H1 (cell line): Measurements from ENCODE around the gene SYNE4. TPM values are rescaled to one million over a fixed set of nuclear protein-coding genes. Genes with fewer than 3 reads are reported as not detected.

ENCODE experiments used
- CHD2 ChIP-seq: IDR thresholded peaks from 2 replicates; pipeline ENCODE4 v1.6.1; 2012; ENCODE audit warnings: low read length, improper control_type of control experiment
- CTBP2 ChIP-seq: IDR thresholded peaks from 2 replicates; pipeline ENCODE4 v1.7.0; 2011; ENCODE audit warnings: borderline replicate concordance, mild to moderate bottlenecking, moderate library complexity, mixed read lengths, low read length; ENCODE audit not compliant: insufficient read depth, insufficient read length
- EGR1 ChIP-seq: IDR thresholded peaks from 2 replicates; pipeline ENCODE4 v1.6.1; 2011; ENCODE audit warnings: low read depth, low read length, borderline replicate concordance
- HDAC2 ChIP-seq, 2 experiments: fragments of 300-600 bp in 1 of 2; sonication (generic) in 1 of 2; IDR thresholded peaks; 2 replicates each; pipeline ENCODE4 v1.6.1; 2011 to 2012; ENCODE audit warnings: low read depth in 2 of 2, low read length in 2 of 2, mild to moderate bottlenecking in 2 of 2, moderate library complexity in 2 of 2, borderline replicate concordance in 1 of 2, inconsistent platforms in 1 of 2
- KDM4A ChIP-seq: IDR thresholded peaks from one replicate; pipeline ENCODE4 v1.7.1; 2012; ENCODE audit warnings: low read depth, mild to moderate bottlenecking, moderate library complexity, low read length, inconsistent platforms; ENCODE audit not compliant: severe bottlenecking
- POU5F1 ChIP-seq: IDR thresholded peaks from 2 replicates; pipeline ENCODE4 v1.6.1; 2011; ENCODE audit warnings: low read depth, mild to moderate bottlenecking, low read length, moderate library complexity
- SP2 ChIP-seq: IDR thresholded peaks from 2 replicates; pipeline ENCODE4 v1.6.1; 2012; ENCODE audit warnings: mild to moderate bottlenecking, low read length, inconsistent platforms
- TEAD4 ChIP-seq: IDR thresholded peaks from 2 replicates; pipeline ENCODE4 v1.6.1; 2012; ENCODE audit warnings: low read depth, low read length, inconsistent platforms, mixed read lengths
- polyA plus RNA-seq, 7 experiments: library from polyadenylated mRNA; depleted of rRNA in 3 of 7; stranded (reverse) in 5 of 7; unstranded in 2 of 7; fragments of >200 nt in 5 of 7; fragments of 200-250 nt in 2 of 7; gene quantifications; 1 replicate in 5 of 7; 2 replicates in 1 of 7; 4 replicates in 1 of 7; pipeline versions ENCODE4 v1.2.1 to v1.2.3, GENCODE V29; 2011 to 2013; ENCODE audit warnings: missing spikeins in 2 of 7, mixed read lengths in 2 of 7
- total RNA-seq: library from RNA; stranded (reverse); fragmentation: NEBNext Ultra II Directional; extraction: Animal tissue kit (Norgen Biotek cat#: 25700); gene quantifications from 2 replicates; pipeline ENCODE4 v1.2.1, GENCODE V29; 2021
- TF ChIP-seq, protein P1 (sequence below): fragments of 300-600 bp; sonication (generic); IDR thresholded peaks from 2 replicates; pipeline ENCODE4 v1.7.1; 2012; ENCODE audit warnings: low read length, moderate library complexity, mild to moderate bottlenecking, inconsistent platforms; ENCODE audit not compliant: insufficient replicate concordance

The SYNE4 gene
- total and polyA plus RNA-seq, 2 of the 8 experiments (the other 6 are each of a cell fraction or from before 2014, with no cell fraction given) = 20.8 to 22.6 TPM

- TF ChIP-seq, protein P1, sequence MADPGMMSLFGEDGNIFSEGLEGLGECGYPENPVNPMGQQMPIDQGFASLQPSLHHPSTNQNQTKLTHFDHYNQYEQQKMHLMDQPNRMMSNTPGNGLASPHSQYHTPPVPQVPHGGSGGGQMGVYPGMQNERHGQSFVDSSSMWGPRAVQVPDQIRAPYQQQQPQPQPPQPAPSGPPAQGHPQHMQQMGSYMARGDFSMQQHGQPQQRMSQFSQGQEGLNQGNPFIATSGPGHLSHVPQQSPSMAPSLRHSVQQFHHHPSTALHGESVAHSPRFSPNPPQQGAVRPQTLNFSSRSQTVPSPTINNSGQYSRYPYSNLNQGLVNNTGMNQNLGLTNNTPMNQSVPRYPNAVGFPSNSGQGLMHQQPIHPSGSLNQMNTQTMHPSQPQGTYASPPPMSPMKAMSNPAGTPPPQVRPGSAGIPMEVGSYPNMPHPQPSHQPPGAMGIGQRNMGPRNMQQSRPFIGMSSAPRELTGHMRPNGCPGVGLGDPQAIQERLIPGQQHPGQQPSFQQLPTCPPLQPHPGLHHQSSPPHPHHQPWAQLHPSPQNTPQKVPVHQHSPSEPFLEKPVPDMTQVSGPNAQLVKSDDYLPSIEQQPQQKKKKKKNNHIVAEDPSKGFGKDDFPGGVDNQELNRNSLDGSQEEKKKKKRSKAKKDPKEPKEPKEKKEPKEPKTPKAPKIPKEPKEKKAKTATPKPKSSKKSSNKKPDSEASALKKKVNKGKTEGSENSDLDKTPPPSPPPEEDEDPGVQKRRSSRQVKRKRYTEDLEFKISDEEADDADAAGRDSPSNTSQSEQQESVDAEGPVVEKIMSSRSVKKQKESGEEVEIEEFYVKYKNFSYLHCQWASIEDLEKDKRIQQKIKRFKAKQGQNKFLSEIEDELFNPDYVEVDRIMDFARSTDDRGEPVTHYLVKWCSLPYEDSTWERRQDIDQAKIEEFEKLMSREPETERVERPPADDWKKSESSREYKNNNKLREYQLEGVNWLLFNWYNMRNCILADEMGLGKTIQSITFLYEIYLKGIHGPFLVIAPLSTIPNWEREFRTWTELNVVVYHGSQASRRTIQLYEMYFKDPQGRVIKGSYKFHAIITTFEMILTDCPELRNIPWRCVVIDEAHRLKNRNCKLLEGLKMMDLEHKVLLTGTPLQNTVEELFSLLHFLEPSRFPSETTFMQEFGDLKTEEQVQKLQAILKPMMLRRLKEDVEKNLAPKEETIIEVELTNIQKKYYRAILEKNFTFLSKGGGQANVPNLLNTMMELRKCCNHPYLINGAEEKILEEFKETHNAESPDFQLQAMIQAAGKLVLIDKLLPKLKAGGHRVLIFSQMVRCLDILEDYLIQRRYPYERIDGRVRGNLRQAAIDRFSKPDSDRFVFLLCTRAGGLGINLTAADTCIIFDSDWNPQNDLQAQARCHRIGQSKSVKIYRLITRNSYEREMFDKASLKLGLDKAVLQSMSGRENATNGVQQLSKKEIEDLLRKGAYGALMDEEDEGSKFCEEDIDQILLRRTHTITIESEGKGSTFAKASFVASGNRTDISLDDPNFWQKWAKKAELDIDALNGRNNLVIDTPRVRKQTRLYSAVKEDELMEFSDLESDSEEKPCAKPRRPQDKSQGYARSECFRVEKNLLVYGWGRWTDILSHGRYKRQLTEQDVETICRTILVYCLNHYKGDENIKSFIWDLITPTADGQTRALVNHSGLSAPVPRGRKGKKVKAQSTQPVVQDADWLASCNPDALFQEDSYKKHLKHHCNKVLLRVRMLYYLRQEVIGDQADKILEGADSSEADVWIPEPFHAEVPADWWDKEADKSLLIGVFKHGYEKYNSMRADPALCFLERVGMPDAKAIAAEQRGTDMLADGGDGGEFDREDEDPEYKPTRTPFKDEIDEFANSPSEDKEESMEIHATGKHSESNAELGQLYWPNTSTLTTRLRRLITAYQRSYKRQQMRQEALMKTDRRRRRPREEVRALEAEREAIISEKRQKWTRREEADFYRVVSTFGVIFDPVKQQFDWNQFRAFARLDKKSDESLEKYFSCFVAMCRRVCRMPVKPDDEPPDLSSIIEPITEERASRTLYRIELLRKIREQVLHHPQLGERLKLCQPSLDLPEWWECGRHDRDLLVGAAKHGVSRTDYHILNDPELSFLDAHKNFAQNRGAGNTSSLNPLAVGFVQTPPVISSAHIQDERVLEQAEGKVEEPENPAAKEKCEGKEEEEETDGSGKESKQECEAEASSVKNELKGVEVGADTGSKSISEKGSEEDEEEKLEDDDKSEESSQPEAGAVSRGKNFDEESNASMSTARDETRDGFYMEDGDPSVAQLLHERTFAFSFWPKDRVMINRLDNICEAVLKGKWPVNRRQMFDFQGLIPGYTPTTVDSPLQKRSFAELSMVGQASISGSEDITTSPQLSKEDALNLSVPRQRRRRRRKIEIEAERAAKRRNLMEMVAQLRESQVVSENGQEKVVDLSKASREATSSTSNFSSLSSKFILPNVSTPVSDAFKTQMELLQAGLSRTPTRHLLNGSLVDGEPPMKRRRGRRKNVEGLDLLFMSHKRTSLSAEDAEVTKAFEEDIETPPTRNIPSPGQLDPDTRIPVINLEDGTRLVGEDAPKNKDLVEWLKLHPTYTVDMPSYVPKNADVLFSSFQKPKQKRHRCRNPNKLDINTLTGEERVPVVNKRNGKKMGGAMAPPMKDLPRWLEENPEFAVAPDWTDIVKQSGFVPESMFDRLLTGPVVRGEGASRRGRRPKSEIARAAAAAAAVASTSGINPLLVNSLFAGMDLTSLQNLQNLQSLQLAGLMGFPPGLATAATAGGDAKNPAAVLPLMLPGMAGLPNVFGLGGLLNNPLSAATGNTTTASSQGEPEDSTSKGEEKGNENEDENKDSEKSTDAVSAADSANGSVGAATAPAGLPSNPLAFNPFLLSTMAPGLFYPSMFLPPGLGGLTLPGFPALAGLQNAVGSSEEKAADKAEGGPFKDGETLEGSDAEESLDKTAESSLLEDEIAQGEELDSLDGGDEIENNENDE = no peak
- TF ChIP-seq TEAD4 (no peak), EGR1 (peak; percentile 88; the same call in 1 of the 2 replicates), POU5F1 (no peak), CTBP2 (no peak), KDM4A (peak; percentile 47), HDAC2 (IDR thresholded peaks at IDR 0.05; ENCODE audit: borderline replicate concordance in 1 of 2, low read depth in 2 of 2, low read length in 2 of 2) (peak in 1 of 2 experiments; percentile 86; a peak in 2 of 4 replicates), CHD2 (peak; percentile 82), SP2 (peak; percentile 66)
Measured at GRCh38 chr19:36014012-36014924, 5.7 kb upstream of the SYNE4 start, which contains the start of gene ALKBH6 (continued).
